Heart left ventricle (tissue), 16 donors: ENCODE data around the gene PLA2G2D. TPM values are rescaled to one million over a fixed set of nuclear protein-coding genes. Genes with fewer than 3 reads are reported as not detected.

ENCODE experiments used
- ATAC-seq, 4 donors: fragments of 200-7000 bp; cut with Tn5 transposase; one replicate each; pipeline ENCODE4 v1.9.1; 2020 to 2022; ENCODE audit warnings: moderate library complexity in 4 of 4, mild to moderate bottlenecking in 3 of 4, moderate number of reproducible peaks in 1 of 4
- DNase-seq, 5 donors: peaks; one replicate each; pipeline ENCODE4 v3.0.0-alpha.2; 2020
- H3K27ac ChIP-seq, 12 donors: fragments of 200-600 bp; sonication (generic) in 4 of 12; one replicate each; pipeline versions ENCODE4 v1.5.0 to v1.8.0; 2016 to 2022; ENCODE audit warnings: mild to moderate bottlenecking in 2 of 12
- H3K27me3 ChIP-seq, 9 donors: fragments of 200-600 bp; sonication (generic) in 2 of 9; one replicate each; pipeline versions ENCODE4 v1.5.1 to v1.8.0; 2016 to 2022; ENCODE audit warnings: mild to moderate bottlenecking in 3 of 9
- H3K36me3 ChIP-seq, 9 donors: fragments of 200-600 bp; sonication (generic) in 2 of 9; one replicate each; pipeline versions ENCODE4 v1.5.0 to v1.8.0; 2018 to 2022; ENCODE audit warnings: mild to moderate bottlenecking in 2 of 9
- H3K4me1 ChIP-seq, 12 donors: fragments of 200-600 bp; sonication (generic) in 4 of 12; one replicate each; pipeline versions ENCODE4 v1.5.0 to v1.8.0; 2016 to 2022; ENCODE audit warnings: mild to moderate bottlenecking in 3 of 12
- H3K4me3 ChIP-seq, 12 donors: fragments of 200-600 bp; sonication (generic) in 4 of 12; one replicate each; pipeline versions ENCODE4 v1.5.0 to v1.8.0; 2017 to 2022; ENCODE audit warnings: mild to moderate bottlenecking in 9 of 12, moderate library complexity in 4 of 12
- H3K9me3 ChIP-seq, 12 donors: fragments of 200-600 bp; sonication (generic) in 4 of 12; one replicate each; pipeline versions ENCODE4 v1.5.0 to v1.8.0; 2016 to 2022; ENCODE audit warnings: mild to moderate bottlenecking in 1 of 12
- CTCF ChIP-seq, 12 donors: fragments of 200-600 bp; sonication (generic) in 4 of 12; IDR thresholded peaks; one replicate each; pipeline versions ENCODE4 v1.5.0 to v1.8.0; 2018 to 2022; ENCODE audit warnings: antibody characterized with exemption in 12 of 12, mild to moderate bottlenecking in 5 of 12
- POLR2A ChIP-seq, 2 donors: fragments of 450-650 bp; IDR thresholded peaks; one replicate each; pipeline ENCODE4 v1.6.1; 2017; ENCODE audit warnings: antibody characterized with exemption in 2 of 2, mild to moderate bottlenecking in 2 of 2, moderate library complexity in 2 of 2
- WGBS, 4 donors: extraction: QIAGEN DNeasy Blood & Tissue Kit in 2 of 4; methylation state at CpG; one replicate each; pipeline versions ENCODE4 v1.1.5 to v1.1.7; 2013 to 2018; 5-methylcytosine and 5-hydroxymethylcytosine counted together
- intact Hi-C, 10 donors: fragments of 100-400 bp; cut with DNase I; formaldehyde crosslinking; loops; one replicate each; pipeline versions ENCODE4 v1.11.1 to v1.14.2; 2022
- polyA plus RNA-seq, 2 donors: library from polyadenylated mRNA; stranded (reverse); fragments of 200-250 nt; gene quantifications; one replicate each; pipeline ENCODE4 v1.2.3, GENCODE V29; 2013
- total RNA-seq, 9 donors: library from RNA; depleted of rRNA in 2 of 9; stranded (reverse); fragments of >200 nt in 2 of 9; fragmentation: NEBNext Ultra II Directional in 3 of 9; extraction: Animal tissue kit (Norgen Biotek cat#: 25700) in 3 of 9; gene quantifications; one replicate each; pipeline versions ENCODE4 v1.1.0 to v1.2.4, GENCODE V29; 2016 to 2023
- donor health status: ischemic (EF 13 %, LVEDD 7.1; RV severe dilation, severe dysfunction).
- donor health status: healthy with polysubstance abuse.
- donor health status: DM: no; HTN: yes; CAD: no.
- donor health status: DM: no; HTN: no; CAD: no.
- donor health status: ischemic (EF 25% LVEDD 6.9; RV normal size, moderate dysfunction).
- donor health status: ischemic (EF 25% LVEDD 5.7; RV mildly dilated, moderate dysfunction).
- donor health status: healthy.
- donor health status: DM: yes; HTN: yes; CAD: no.
- donor health status: ischemic (EF 35%, LVEDD 5.7; RV mildly dilated, moderate dysfunction).
- donor health status: nonischemic (EF 11% LVEDD 7.7; RV severe dilation, severe dysfunction).
- donor health status: DM: yes; HTN: yes; CAD: no.
- donor health status: PGD.
- donor health status: ischemic (EF 29% LVEDD 5.4; RV normal size, mild dysfunction).
- donor health status: nonischemic (EF 23%, LVEDD 6.1; RV moderate dilation, normal function).

Gene PLA2G2D
- total and polyA plus RNA-seq, 11 donors, result 0.85 to 5.4 TPM; not detected in 9

GRCh38 chr1:20150969-20151368 lies 31.6 kb upstream of the PLA2G2D start:
- Histone ChIP-seq H3K27me3 (peaks cover 0 to 7% (median 0%) of the 10 kb centered on the region in 9 donors), H3K4me3 (no peak overlapping the region), H3K36me3 (no peaks in the 10 kb centered on the region), H3K9me3 (no peaks in the 10 kb centered on the region), H3K27ac (no peak overlapping the region), H3K4me1 (peaks cover 0 to 27% (median 10%) of the 10 kb centered on the region in 12 donors)
- 80 to 85% (median 84%) methylated on average over 6 of the region's 6 CpGs for WGBS, 4 donors
- intact Hi-C loops, result loop anchor here in 5 of 10 donors (5.0 to 10.0 kb wide), 4 partner anchors 46 to 179 kb away; partner anchors contain the start of gene PLA2G2A (in 1 of the 5)
- ATAC-seq, result no peak
- TF ChIP-seq POLR2A (IDR thresholded peaks at IDR 0.05) (no peak), CTCF (IDR thresholded peaks at IDR 0.05) (no peak)
- no peak for DNase-seq

- Histone ChIP-seq H3K27me3 (peaks cover 0 to 7% (median 0%) of the 10 kb centered on the region in 9 donors), H3K9me3 (no peaks in the 10 kb centered on the region), H3K27ac (no peak overlapping the region), H3K4me3 (no peak overlapping the region), H3K36me3 (no peaks in the 10 kb centered on the region), H3K4me1 (peaks cover 0 to 27% (median 10%) of the 10 kb centered on the region in 12 donors)
- ATAC-seq (no peak), DNase-seq (no peak)
- 81 to 88% (median 87%) methylated on average over 8 of the region's 8 CpGs for WGBS, 4 donors
- TF ChIP-seq POLR2A (IDR thresholded peaks at IDR 0.05) (no peak), CTCF (IDR thresholded peaks at IDR 0.05) (no peak)
- intact Hi-C loops, result loop anchor here in 5 of 10 donors (5.0 to 10.0 kb wide), 4 partner anchors 46 to 178 kb away; partner anchors contain the start of gene PLA2G2A (in 1 of the 5)
Observed at GRCh38 chr1:20150326-20150705, 31.0 kb upstream of the PLA2G2D start.

- WGBS, 4 donors, result 75 to 90% (median 81%) methylated on average over 20 to 27 of the region's 27 CpGs
- TF ChIP-seq CTCF (IDR thresholded peaks at IDR 0.05), result no peak
- TF ChIP-seq POLR2A (IDR thresholded peaks at IDR 0.05), result no peak
- peaks cover 0 to 7% (median 0%) of the 10 kb centered on the region in 9 donors for H3K27me3 ChIP-seq
- no peak overlapping the region for H3K27ac ChIP-seq
- H3K36me3 ChIP-seq, result no peaks in the 10 kb centered on the region
- intact Hi-C loops, result loop anchor here in 7 of 10 donors (5.0 to 10.0 kb wide), 6 partner anchors 42 to 177 kb away; partner anchors contain the start of gene PLA2G2A (in 3 of the 7)
- DNase-seq (no peak), ATAC-seq (no peak)
- H3K9me3 ChIP-seq, result no peaks in the 10 kb centered on the region
- peaks cover 0 to 24% (median 10%) of the 10 kb centered on the region in 12 donors for H3K4me1 ChIP-seq
- no peak overlapping the region for H3K4me3 ChIP-seq
Observed at GRCh38 chr1:20149601-20150325, 30.4 kb upstream of the PLA2G2D start.
